EL (cell line): ENCODE measurements around the gene KLF1.
A peak's percentile ranks its signal among the peaks of the same experiment; 100 is the strongest.
"Not testable (repeated sequence)": the region's sequence is repeated elsewhere in the genome, so short reads cannot be mapped to it uniquely, and the experiment has no call there.

Experiments
- DNase-seq: peaks from one replicate; pipeline ENCODE4 v3.0.0-alpha.2; 2016

KLF1 gene

DNA sequence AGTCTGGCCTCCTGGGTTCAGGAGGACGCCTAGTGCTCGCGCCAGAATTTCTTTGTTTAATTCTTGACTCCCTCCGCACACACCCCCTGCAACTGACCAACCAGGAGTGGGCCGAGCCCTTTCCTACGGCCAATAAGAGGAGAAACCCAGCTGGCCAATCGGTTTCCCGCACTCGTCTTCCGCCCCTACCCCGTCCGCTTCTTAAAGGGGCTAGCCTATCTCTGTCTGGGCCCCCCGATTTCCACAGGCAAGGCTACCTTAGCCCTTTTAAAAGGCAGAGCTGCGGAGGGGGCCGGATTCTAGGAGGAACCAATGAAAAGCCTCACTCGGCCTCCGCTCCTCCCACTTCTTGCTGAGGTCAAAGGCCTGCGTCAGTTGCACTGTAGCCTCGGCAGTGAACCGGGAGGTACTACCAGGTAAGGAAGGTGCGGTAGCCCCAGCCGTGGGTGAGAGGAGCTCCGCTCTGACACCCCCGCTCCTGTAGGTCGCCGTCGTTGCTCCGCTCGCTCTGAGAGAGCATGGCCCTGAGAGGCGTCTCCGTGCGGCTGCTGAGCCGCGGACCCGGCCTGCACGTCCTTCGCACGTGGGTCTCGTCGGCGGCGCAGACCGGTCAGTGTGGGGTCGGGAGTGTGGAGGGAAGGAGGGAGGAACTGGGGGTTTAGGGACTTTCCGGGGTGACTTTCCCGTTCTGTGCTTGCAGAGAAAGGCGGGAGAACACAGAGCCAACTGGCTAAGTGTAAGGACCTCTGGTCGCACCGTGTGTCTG lies 4.0 kb upstream of the KLF1 start, which contains the start of gene GCDH:
Gene GCDH, plus strand, starts transcription at position 374 of the 766 bp plus-strand sequence. Its CDS starts 145 bp downstream, at position 519.
- peak; percentile 99 for DNase-seq

DNA sequence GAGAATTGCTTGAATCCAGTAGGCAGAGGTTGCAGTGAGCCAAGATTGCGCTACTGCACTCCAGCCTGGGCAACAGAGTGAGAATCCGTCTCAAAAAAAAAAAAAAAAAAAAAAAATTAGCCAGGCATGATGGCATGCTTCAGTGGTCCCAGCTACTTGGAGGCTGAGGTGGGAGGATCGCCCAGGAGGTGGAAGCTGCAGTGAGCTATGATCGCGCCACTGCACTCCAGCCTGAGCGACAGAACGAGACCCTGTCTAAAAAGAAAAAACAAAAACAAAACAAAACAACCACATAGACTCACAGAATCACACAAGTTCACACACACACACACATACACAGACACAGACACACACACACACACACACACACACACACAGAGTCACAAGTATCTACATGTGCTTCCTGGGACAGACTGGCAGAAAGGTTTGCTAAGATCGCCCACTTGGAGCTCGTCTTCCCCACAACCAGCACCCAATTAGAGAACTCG lies 3.3 kb upstream of the KLF1 start:
- DNase-seq: not testable (repeated sequence)

DNA sequence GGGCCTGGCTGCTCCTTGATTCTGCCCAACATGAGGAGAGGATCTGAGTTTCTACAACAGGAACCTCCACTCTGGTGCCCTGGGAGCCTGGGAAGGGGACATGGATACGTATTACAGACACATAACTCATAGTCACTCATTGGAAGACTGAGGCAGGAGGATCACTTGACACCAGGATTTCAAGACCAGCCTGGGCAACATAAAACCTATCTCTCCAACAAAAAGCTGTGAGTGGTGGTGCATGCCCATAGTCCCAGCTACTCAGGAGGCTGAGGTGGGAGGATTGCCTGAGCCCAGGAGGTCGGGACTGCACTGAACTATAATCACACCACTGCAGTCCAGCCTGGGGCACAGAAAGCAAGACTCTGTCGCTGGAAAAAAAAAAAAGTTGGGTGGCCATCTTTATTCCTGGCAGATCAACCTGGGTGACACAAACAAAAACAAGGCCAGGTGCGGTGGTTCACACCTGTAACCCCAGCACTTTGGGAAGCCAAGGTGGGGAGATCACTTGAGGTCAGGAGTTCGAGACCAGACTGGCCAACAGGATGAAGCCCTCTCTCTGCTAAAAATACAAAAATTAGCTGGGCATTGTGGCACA lies 1.1 kb upstream of the KLF1 start:
- no peak for DNase-seq

DNA sequence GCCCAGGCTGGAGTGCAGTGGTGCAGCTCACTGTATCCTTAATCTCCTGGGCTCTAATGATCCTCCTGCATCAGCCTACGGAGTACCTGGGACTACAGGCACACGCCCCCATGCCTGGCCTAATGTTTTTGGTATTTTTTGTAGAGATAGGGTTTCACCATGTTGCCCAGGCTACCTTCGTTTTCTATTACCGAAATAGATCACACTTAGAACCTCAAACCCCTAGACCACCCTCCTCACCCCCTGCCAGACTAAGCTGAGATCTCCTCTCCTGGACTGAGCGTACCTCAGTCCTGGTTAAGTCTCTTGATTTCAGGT lies 391 bp downstream of the KLF1 start:
- no peak for DNase-seq

DNA sequence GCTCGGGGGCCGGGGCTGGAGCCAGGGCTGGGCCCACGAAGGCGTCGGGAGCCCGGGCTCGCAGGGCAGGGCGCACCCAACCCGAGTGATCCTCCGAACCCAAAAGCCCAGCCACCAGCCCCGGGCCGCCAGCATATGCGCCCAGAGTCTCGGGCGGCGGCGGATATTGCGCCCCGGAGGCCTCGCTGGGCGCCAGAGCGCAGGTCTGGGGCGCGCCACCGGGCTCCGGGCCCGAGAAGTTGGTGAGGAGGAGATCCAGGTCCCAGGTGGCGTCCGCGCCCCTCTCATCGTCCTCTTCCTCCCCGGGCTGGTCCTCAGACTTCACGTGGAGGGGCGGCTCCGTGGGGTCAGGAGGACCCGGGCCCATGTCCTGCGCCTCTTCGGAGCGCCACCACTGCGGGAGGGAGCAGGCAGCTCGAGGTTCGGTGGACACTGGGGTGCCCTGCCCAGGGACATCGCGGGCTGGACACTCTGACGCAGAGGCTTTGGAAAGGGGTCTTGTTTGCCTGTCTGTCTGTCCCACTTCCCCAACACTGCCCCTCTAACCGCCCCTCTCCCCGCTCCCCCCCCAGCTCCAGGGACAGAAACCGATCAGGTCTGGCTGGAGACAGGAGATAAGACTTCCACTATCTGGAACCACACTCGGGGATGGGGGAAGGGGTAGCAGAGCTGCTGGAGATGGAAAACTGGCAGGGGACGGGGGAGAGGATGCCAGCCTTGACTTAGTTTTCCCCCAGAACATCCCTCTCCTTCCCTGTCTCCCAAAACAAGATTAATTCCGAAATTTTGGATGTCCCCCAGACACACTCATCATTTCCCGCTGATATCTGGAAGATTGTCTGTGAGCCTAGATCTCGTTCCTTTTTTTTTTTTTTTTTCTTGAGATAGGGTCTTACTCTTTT lies 1.0 kb downstream of the KLF1 start:
- no peak for DNase-seq

DNA sequence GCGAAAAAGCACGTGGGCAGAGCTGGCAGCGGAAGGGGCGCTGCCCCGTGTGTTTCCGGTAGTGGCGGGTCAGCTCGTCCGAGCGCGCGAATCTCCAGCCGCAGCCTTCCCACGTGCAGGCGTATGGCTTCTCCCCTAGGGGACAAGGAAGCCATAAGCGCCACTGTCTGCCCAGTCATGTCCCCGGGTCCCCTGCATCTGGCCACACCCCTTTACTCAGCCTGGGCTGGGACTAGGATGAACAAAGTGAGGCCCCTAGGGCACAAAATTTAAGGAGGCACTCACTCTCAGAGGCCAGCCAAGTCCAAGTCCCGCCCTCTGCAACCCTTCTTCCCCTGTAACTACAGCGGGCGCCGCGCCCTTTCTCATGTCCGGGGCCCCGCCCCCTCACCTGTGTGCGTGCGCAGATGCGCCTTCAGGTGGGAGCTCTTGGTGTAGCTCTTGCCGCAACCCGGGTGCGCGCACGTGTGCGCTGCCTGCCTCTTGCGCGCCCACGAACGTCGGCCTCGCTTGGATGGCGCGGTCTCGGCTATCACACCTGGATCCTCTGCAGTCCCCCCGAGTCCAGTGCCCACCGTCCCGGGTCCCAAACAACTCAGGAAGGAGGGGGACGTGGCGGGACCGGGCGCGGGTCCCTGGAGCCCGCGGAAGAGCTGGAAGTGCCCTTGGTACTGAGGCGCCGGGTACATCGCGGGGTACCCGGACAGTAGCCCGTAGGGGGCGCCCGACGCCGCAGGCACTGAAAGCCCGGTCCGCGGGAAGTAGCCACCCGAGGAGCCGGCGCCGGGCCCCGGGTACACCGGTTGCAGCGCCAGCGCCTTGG lies 1.9 kb downstream of the KLF1 start:
- peak; percentile 51 for DNase-seq

DNA sequence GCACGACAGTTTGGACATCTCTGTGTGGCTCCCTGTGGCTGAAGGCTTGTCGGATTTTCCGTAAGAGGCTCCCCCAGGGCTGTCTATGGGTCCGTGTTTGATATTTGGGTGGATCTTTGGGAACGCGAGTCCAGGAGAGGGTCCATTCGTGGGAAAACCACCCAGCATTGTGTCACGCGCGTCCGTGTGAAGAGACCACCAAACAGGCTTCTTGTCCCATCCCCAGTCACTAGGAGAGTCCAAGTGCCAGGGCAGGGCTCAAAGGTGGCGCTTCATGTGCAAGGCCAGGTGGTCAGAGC lies 2.4 kb downstream of the KLF1 start:
- no peak for DNase-seq

DNA sequence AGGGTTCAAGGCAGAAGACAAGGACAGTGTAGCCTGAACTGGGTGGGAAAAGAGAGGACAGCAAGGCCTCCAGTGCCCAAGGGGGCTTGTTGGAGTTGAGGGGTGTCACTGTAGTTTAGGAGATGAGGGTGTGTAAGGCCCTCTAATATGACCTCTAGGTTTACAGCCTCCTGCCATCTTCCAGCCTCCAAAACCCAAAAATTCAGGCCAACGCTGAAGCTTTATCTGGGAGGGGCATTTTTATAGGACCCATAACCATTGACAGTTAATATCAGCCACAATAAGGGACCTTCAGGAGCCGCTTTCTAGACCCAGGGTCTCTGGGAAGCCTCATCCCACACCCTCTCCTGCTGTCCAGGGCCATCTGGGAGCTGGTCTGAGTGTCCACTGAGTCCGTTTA lies 2.8 kb downstream of the KLF1 start:
- no peak for DNase-seq

DNA sequence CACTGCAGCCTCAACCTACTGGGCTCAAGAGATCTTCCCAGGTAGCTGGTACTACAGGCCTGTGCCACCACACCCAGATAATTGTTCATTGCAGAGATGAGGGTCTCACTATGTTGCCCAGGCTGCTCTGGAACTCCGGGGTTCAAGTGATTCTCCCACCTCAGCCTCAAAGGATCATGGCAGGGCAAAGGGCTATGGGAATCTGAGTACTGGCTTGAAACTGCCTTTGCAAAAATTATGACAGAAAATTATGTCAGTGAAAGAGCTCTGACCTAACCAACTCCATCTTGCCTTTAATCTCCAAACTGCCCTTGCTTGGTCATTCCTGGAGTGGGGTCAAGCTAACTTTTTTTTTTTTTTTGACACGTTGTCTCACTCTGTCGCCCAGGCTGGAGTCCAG lies 4.4 kb downstream of the KLF1 start:
- no peak for DNase-seq

DNA sequence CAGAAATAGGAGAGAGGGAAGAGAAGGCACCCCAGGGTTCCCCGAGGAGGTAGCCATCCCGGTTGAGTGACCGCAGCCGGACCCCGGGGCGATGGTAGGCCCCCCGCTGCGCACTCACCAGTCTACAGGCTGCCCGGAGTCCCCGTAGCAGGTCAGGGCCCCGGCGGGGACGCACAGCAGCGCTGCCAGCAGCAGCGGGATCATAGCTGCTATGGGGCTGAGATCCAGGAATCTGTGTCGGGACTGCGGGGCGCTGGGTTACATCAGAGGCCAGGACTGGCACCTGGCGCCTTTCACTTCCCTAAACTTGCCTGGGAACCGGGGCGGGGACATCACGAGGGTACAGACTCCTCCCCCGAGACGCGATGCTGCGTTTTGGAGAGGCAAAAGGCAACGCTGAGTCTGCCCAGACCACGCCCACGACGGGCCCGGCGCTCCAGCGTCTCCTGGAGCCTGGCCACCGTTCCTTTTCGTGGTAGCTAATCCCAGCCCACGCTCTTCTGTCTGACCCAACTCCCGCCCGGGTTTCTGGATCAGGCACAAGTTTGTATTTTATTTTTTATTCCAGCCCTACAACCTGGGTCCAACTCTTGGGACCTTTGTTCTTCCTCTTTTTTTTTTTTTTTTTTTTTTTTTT lies 5.7 kb downstream of the KLF1 start, which contains the start of gene DNASE2:
Gene DNASE2, minus strand, starts transcription at position 278 of the 637 bp plus-strand sequence. Its CDS starts 74 bp downstream, at position 204.
- peak; percentile 94 for DNase-seq

DNA sequence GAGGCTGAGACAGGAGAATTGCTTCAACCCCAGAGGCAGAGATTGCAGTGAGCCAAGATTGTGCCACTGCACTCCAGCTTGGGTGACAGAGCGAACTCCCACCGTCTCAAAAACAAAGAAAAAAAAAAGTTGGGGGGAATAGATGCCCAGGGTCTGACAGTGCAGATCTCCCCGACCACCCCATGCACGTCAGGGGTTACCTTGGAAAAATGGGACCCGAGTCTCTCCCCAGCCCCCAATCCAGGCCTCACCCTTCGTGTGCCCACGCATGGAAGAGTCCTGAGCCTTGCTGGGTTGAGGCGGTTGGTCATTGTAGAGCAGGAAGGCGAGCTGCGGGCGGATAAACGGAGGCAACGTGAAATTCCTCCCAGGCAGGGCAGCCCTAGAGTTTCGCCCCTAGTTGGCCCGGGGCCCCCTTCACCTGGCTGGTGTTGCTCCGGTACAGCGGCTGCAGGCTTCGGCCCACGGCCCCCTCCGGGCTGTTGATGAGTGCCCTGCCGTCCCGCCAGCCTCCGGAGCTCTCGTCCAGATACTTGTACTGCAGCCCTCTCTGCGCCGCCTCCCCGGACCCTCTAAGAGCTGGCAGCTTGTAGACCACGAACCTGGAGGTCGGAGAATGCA lies 6.3 kb downstream of the KLF1 start:
- peak; percentile 23 for DNase-seq

DNA sequence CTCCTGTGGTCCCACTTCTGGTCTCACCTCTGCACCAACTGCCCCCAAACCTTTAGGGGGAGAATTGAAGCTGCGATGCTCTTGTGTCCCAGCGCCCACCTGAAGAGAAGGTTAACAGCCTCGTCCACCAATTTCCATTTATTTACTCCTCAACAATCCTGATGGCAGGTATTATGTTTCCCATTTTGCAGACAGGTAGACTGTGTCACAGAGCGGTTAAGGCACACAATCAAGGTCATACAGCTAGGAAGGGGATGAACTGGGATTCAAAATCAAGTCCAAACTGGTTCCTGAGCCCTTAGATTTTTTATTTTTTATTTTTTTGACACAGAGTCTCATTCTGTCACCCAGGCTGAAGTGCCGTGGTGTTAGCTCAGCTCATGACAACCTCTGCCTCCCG lies 11.9 kb downstream of the KLF1 start:
- no peak for DNase-seq

DNA sequence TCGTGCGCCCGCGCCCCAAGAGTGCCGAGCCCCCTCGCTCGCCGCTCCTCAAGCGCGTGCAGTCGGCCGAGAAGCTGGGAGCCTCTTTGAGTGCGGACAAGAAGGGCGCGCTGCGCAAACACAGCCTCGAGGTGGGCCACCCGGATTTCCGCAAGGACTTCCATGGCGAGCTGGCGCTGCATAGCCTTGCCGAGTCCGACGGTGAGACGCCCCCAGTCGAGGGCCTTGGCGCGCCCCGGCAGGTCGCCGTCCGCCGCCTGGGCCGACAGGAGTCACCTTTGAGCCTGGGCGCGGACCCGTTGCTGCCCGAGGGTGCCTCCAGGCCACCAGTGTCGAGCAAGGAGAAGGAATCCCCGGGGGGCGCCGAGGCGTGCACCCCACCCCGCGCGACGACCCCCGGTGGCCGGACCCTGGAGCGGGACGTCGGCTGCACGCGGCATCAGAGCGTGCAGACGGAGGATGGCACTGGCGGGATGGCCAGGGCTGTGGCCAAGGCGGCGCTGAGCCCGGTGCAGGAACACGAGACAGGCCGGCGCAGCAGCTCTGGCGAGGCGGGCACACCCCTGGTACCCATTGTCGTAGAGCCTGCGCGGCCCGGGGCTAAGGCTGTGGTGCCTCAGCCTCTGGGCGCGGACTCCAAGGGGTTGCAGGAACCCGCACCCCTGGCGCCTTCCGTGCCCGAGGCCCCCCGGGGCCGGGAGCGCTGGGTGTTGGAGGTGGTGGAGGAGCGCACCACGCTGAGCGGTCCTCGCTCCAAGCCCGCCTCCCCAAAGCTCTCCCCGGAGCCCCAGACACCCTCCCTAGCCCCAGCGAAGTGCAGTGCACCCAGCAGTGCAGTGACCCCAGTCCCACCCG lies 12.9 kb downstream of the KLF1 start:
- DNase-seq: no peak

DNA sequence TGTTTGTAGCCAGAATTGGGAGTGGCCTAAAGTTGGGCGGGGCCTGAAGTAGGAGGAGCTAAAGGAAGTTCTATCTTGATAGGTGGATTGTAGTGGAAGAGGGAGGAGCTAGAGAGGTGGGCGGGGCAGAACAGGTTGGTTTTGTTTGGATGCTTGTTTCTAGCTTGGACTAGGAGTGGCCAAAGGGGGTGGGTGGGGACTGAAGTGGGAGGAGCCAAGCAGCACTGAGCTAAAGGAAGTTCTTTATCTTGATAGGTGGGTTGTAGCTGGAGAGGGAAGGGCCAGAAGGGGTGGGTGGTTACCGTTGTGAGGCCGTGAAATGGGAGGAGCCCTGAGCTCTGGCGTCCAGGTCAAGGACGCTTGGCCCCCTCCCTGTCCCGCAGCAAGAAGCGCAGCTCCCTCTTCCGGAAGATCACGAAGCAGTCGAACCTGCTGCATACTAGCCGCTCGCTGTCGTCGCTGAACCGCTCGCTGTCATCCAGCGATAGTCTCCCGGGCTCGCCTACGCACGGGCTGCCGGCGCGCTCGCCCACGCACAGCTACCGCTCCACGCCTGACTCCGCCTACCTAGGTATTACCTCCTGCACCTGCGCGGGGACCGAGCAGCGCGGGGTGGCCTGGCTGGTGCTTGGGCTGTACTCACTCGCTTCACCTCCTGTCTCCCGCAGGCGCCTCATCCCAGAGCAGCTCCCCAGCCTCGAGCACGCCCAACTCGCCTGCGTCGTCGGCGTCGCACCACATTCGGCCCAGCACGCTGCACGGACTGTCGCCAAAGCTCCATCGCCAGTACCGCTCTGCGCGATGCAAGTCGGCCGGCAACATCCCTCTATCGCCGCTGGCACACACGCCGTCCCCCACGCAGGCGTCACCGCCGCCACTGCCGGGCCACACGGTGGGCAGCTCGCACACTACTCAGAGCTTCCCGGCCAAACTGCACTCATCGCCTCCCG lies 13.8 kb downstream of the KLF1 start:
- peak; percentile 76 for DNase-seq

DNA sequence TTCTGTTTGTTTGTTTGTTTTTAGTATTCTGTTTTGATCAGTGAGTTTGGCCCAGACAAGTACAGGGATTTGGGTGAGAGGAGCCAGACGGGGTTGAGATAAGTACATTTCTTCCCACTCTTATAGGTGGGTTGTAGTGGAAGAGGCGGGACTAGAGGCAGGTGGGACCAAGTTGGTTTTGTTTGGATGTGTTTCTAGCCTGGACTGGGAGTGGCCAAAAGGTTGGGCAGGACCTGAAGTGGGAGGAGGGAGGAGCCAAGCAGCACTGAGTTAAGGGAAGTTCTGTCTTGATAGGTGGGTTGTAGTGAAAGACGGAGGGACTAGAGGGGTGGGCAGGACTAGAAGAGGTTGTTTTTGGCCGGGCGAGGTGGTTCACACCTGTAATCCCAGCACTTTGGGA lies 14.7 kb downstream of the KLF1 start:
- no peak for DNase-seq

DNA sequence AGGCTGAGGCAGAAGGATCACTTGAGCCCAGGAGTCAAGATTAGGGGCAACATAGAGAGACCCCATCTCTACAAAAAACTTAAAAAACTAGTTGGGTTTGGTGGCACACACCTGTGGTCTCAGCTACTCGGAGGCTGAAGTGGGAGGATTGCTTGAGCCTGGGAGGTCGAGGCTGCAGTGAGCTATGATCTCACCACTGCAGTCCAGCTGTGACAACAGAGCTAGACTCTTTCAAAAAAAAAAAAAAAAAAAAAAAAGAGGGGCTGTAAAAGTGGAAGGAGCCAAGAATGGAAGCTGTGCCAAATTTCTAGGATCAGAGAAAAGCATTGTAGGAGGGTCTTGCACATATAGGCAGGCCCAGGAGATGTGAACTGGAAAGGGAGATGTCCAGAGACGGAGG lies 15.3 kb downstream of the KLF1 start:
- DNase-seq: no peak

DNA sequence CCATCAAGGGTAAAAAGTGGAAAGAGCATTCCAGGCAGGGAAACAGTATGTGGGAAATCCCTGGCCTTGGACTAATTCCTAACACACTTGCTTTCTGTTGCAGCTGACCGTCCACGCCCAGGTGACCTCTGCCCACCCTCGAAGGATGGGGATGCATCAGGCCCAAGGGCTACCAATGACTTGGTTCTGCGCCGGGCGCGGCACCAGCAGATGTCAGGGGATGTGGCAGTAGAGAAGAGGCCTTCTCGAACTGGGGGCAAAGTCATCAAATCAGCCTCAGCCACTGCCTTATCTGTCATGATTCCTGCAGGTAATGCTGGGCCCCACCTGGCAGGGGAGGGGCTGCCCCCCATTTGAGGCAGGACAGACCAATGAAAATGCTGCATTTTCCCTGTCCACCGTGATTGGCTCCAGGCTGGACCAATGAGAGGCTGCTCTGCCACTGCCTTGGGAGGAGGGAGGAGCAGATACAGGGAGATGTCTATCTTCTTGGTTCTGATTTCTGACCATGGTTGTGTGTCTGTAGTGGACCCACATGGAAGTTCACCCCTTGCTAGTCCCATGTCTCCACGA lies 18.4 kb downstream of the KLF1 start:
- DNase-seq: no peak

DNA sequence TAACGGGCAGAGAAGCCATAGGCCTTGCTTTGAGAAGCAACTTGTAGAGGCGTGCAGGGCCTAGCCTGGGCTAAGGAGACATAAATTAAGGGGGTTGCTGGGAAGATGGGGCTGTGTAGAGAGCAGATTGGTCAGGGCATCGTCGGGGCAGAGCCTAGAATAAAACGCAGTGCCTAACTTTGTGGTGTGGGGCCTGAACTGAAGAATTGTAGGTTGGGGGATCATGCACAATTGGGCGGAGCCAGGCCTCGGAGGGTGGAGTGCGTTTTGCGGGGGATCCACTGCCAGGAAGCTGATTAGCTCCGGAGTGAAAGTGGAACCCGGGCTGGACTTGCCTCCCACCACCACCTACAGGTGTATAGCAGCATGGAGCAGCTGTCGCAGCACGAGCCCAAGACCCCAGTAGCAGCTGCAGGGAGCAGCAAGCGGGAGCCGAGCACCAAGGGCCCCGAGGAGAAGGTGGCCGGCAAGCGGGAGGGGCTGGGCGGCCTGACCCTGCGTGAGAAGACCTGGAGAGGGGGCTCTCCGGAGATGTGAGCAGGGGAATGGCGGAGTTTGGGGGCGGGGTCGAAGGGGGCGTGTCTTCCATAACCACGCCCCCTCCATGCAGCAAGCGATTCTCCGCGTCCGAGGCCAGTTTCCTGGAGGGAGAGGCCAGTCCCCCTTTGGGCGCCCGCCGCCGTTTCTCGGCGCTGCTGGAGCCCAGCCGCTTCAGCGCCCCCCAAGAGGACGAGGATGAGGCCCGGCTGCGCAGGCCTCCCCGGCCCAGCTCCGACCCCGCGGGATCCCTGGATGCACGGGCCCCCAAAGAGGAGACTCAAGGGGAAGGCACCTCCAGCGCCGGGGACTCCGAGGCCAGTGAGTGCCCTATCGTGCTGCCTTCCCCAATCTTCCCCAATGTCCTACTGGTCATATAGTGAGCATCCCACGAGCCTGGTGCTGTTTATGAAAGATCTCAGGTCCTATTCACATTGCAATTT lies 19.6 kb downstream of the KLF1 start:
- peak; percentile 72 for DNase-seq
